GM23338 (cell line): Measurements from ENCODE around the gene TAF1B. TPM values are rescaled to one million over a fixed set of nuclear protein-coding genes. Genes with fewer than 3 reads are reported as not detected.

Source experiments
- ATAC-seq: fragments of 200-7000 bp; cut with Tn5 transposase; 3 replicates; pipeline ENCODE4 v1.9.1; 2020
- DNase-seq: peaks from one replicate; pipeline ENCODE4 v3.0.0-alpha.2; 2015; ENCODE audit warnings: low spot score
- H2AFZ ChIP-seq: fragments of 200-600 bp; sonication (generic); 2 replicates; pipeline ENCODE4 v1.8.0; 2016; ENCODE audit warnings: antibody characterized with exemption, mild to moderate bottlenecking, moderate library complexity
- H3F3A ChIP-seq: fragments of 200-600 bp; sonication (generic); replicated peaks from 2 replicates; pipeline ENCODE4 v1.8.0; 2017; ENCODE audit warnings: antibody characterized with exemption, mixed run types, low read depth
- H3K27ac ChIP-seq: fragments of 200-600 bp; sonication (generic); 2 replicates; pipeline ENCODE4 v1.6.1; 2016; ENCODE audit warnings: low read depth
- H3K27me3 ChIP-seq: fragments of 200-600 bp; sonication (generic); 2 replicates; pipeline ENCODE4 v1.8.0; 2016; ENCODE audit warnings: mild to moderate bottlenecking, mixed run types, moderate library complexity; ENCODE audit not compliant: insufficient read depth
- H3K36me3 ChIP-seq: fragments of 200-600 bp; sonication (generic); 2 replicates; pipeline ENCODE4 v1.8.0; 2016; ENCODE audit warnings: mild to moderate bottlenecking; ENCODE audit not compliant: insufficient read depth
- H3K4me1 ChIP-seq: fragments of 200-600 bp; sonication (generic); 2 replicates; pipeline ENCODE4 v1.8.0; 2016; ENCODE audit warnings: mild to moderate bottlenecking, moderate library complexity; ENCODE audit not compliant: insufficient read depth
- H3K4me2 ChIP-seq: fragments of 200-600 bp; sonication (generic); 2 replicates; pipeline ENCODE4 v1.7.1; 2017; ENCODE audit warnings: mixed run types
- H3K4me3 ChIP-seq: fragments of 200-600 bp; sonication (generic); 2 replicates; pipeline ENCODE4 v1.6.1; 2016; ENCODE audit warnings: mixed run types
- H3K79me2 ChIP-seq: fragments of 200-600 bp; sonication (generic); replicated peaks from 2 replicates; pipeline ENCODE4 v1.8.0; 2017; ENCODE audit warnings: mild to moderate bottlenecking; ENCODE audit not compliant: insufficient read depth
- H3K9me2 ChIP-seq: fragments of 200-600 bp; sonication (generic); 2 replicates; pipeline ENCODE4 v1.8.0; 2017; ENCODE audit not compliant: insufficient read depth
- H4K20me1 ChIP-seq: fragments of 200-600 bp; sonication (generic); replicated peaks from 2 replicates; pipeline ENCODE4 v1.8.0; 2017; ENCODE audit warnings: mild to moderate bottlenecking; ENCODE audit not compliant: insufficient read depth
- H3K27ac Mint-ChIP-seq: 2 replicates; pipeline ENCODE4 v1.8.0; 2020; ENCODE audit warnings: inconsistent platforms, mild to moderate bottlenecking, moderate library complexity, mixed read lengths
- H3K27me3 Mint-ChIP-seq: 3 replicates; pipeline ENCODE4 v1.8.0; 2022; ENCODE audit warnings: low read depth, mild to moderate bottlenecking, moderate library complexity, mixed read lengths, inconsistent platforms; ENCODE audit not compliant: insufficient read depth, poor library complexity
- H3K36me3 Mint-ChIP-seq: 3 replicates; pipeline ENCODE4 v1.8.0; 2021; ENCODE audit warnings: low read depth, mild to moderate bottlenecking, inconsistent platforms, moderate library complexity, mixed read lengths
- H3K4me1 Mint-ChIP-seq: 3 replicates; pipeline ENCODE4 v1.8.0; 2020; ENCODE audit warnings: mild to moderate bottlenecking, inconsistent platforms, mixed read lengths
- H3K4me3 Mint-ChIP-seq: 3 replicates; pipeline ENCODE4 v1.8.0; 2021; ENCODE audit warnings: moderate library complexity, mild to moderate bottlenecking, inconsistent platforms, mixed read lengths
- H3K9me3 Mint-ChIP-seq: 3 replicates; pipeline ENCODE4 v1.8.0; 2020; ENCODE audit warnings: moderate library complexity, mild to moderate bottlenecking, inconsistent platforms, mixed read lengths
- CREB1 ChIP-seq: fragments of 250-450 bp; sonication (Bioruptor Pico); IDR thresholded peaks from 2 replicates; pipeline ENCODE4 v1.5.0; 2020; ENCODE audit warnings: low read depth, mild to moderate bottlenecking, moderate library complexity
- EZH2 ChIP-seq: fragments of 200-600 bp; sonication (generic); IDR thresholded peaks from one replicate; pipeline ENCODE4 v1.8.0; 2017; ENCODE audit warnings: antibody characterized with exemption, mild to moderate bottlenecking, low read depth; ENCODE audit not compliant: unreplicated experiment
- EZH2phosphoT487 ChIP-seq: fragments of 200-600 bp; sonication (generic); IDR thresholded peaks from one replicate; pipeline ENCODE4 v1.8.1; 2018; ENCODE audit warnings: antibody characterized with exemption; ENCODE audit not compliant: unreplicated experiment
- ZNF114 ChIP-seq: fragments of 250-450 bp; sonication (Bioruptor Pico); IDR thresholded peaks from 2 replicates; pipeline ENCODE4 v1.5.0; 2020; ENCODE audit warnings: mild to moderate bottlenecking, moderate library complexity
- ZNF462 ChIP-seq: fragments of 250-450 bp; sonication (Bioruptor Pico); IDR thresholded peaks from 2 replicates; pipeline ENCODE4 v1.5.0; 2020; ENCODE audit warnings: mild to moderate bottlenecking, moderate library complexity
- polyA plus RNA-seq: library from polyadenylated mRNA; unstranded; fragments of >200 nt; fragmentation: Nextera tagmentation; extraction: Ambion mirVana; gene quantifications from 2 replicates; pipeline ENCODE4 v1.2.1, GENCODE V29; 2016
- total RNA-seq: library from RNA; depleted of rRNA; stranded (reverse); fragments of >200 nt; shearing (Covaris generic); gene quantifications from 2 replicates; pipeline ENCODE4 v1.2.3, GENCODE V29; 2014
- TF ChIP-seq, protein P1 (sequence below), 2 experiments: fragments of 200-600 bp in 1 of 2; sonication (generic) in 1 of 2; conservative IDR thresholded peaks; 2 replicates each; pipeline versions ENCODE4 v1.5.1 to v1.6.1; 2016 to 2017; ENCODE audit warnings: antibody characterized with exemption in 2 of 2, low read depth in 2 of 2, mild to moderate bottlenecking in 2 of 2, moderate library complexity in 1 of 2
- TF ChIP-seq, protein P2 (sequence below): IDR thresholded peaks from 2 replicates; pipeline ENCODE4 v1.6.1; 2016; ENCODE audit warnings: antibody characterized with exemption

The TAF1B gene
- total and polyA plus RNA-seq, 2 experiments from 2014 or later = 22.2 to 28.9 TPM

GRCh38 chr2:9959262-9959661, 116.0 kb downstream of the TAF1B start:
- Histone ChIP-seq H3K36me3 (no peaks in the 10 kb centered on the region), H3K27me3 (no peaks in the 10 kb centered on the region), H3F3A (no peaks in the 10 kb centered on the region), H4K20me1 (no peaks in the 10 kb centered on the region), H3K4me1 (0 out of 2 replicates have a peak, but pooled peaks cover 7% of the 10 kb centered on the region), H3K79me2 (no peaks in the 10 kb centered on the region), H3K4me2 (no peak overlapping the region), H2AFZ (no peak overlapping the region), H3K9me2 (no peaks in the 10 kb centered on the region), H3K27ac (no peak overlapping the region), H3K4me3 (no peak overlapping the region)
- Mint-ChIP-seq H3K4me1 (peaks cover 10% of the 10 kb centered on the region), H3K36me3 (no peaks in the 10 kb centered on the region), H3K4me3 (no peak overlapping the region), H3K27me3 (no peaks in the 10 kb centered on the region), H3K27ac (no peak overlapping the region), H3K9me3 (no peaks in the 10 kb centered on the region)
- no peak for TF ChIP-seq ZNF114 (CRISPR knock-in tag)
- ATAC-seq (no peak), DNase-seq (no peak)

GRCh38 chr2:9961013-9961412, 117.7 kb downstream of the TAF1B start:
- Histone ChIP-seq H3K4me2 (no peak overlapping the region), H4K20me1 (no peaks in the 10 kb centered on the region), H3F3A (no peaks in the 10 kb centered on the region), H3K27me3 (no peaks in the 10 kb centered on the region), H3K4me3 (no peak overlapping the region), H3K27ac (no peak overlapping the region), H2AFZ (no peak overlapping the region), H3K4me1 (0 out of 2 replicates have a peak, but pooled peaks cover 7% of the 10 kb centered on the region), H3K9me2 (no peaks in the 10 kb centered on the region), H3K79me2 (no peaks in the 10 kb centered on the region), H3K36me3 (no peaks in the 10 kb centered on the region)
- no peak overlapping the region for H3K27ac Mint-ChIP-seq
- ATAC-seq (no peak), DNase-seq (no peak)
- no peak overlapping the region for H3K4me3 Mint-ChIP-seq
- no peaks in the 10 kb centered on the region for H3K27me3 Mint-ChIP-seq
- TF ChIP-seq CREB1 = no peak
- TF ChIP-seq, protein P1, sequence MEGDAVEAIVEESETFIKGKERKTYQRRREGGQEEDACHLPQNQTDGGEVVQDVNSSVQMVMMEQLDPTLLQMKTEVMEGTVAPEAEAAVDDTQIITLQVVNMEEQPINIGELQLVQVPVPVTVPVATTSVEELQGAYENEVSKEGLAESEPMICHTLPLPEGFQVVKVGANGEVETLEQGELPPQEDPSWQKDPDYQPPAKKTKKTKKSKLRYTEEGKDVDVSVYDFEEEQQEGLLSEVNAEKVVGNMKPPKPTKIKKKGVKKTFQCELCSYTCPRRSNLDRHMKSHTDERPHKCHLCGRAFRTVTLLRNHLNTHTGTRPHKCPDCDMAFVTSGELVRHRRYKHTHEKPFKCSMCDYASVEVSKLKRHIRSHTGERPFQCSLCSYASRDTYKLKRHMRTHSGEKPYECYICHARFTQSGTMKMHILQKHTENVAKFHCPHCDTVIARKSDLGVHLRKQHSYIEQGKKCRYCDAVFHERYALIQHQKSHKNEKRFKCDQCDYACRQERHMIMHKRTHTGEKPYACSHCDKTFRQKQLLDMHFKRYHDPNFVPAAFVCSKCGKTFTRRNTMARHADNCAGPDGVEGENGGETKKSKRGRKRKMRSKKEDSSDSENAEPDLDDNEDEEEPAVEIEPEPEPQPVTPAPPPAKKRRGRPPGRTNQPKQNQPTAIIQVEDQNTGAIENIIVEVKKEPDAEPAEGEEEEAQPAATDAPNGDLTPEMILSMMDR (conservative IDR thresholded peaks at IDR 0.05; ENCODE audit: low read depth in 2 of 2) = no peak
- H3K9me3 Mint-ChIP-seq = no peaks in the 10 kb centered on the region
- no peaks in the 10 kb centered on the region for H3K36me3 Mint-ChIP-seq
- peaks cover 10% of the 10 kb centered on the region for H3K4me1 Mint-ChIP-seq

DNA sequence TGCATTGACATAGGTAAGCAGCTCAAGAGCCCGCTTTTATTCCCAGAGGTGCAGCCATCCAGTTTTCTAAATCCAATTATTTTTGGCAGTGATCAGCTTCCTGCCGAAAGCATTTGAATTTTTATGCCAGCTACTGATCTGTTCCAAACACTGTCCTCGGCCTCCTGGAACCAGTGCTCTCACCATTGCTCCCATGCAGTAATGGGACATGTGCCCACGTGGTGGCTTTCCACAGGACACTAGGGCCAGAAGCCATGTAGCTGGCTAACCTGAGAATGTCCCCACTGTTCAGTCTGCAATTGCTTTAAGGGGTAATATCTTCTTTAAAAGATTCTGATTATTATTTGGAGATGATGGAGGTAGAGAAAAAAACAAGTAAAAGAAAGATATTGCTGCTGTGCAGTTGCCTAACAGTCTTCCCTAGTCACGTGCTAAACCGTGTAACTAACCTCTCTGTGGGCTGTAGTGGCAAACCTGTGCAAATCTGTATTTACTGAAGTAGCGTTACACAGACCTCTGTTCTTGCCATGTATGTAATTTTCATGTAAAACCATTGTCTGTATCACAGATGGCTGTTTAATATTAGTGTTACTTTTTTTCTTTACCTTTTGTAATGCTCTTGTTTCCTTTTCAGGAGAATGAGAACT, 121.2 kb downstream of the TAF1B start:
- Mint-ChIP-seq H3K4me1 (peaks cover 2% of the 10 kb centered on the region; the same call in 2 of the 3 replicates), H3K4me3 (no peak overlapping the region), H3K27me3 (no peaks in the 10 kb centered on the region), H3K36me3 (no peaks in the 10 kb centered on the region), H3K9me3 (no peaks in the 10 kb centered on the region), H3K27ac (no peak overlapping the region)
- DNase-seq (no peak), ATAC-seq (no peak)
- Histone ChIP-seq H3K9me2 (no peaks in the 10 kb centered on the region), H3K4me3 (no peak overlapping the region), H3K4me2 (no peak overlapping the region), H3K27ac (no peak overlapping the region), H3K4me1 (no peaks in the 10 kb centered on the region), H4K20me1 (no peaks in the 10 kb centered on the region), H3K36me3 (no peaks in the 10 kb centered on the region), H3F3A (no peaks in the 10 kb centered on the region), H3K27me3 (no peaks in the 10 kb centered on the region), H3K79me2 (no peaks in the 10 kb centered on the region), H2AFZ (no peak overlapping the region)
- TF ChIP-seq CREB1 = no peak
- no peak for TF ChIP-seq ZNF462
- no peak for TF ChIP-seq EZH2phosphoT487
- TF ChIP-seq, protein P2, sequence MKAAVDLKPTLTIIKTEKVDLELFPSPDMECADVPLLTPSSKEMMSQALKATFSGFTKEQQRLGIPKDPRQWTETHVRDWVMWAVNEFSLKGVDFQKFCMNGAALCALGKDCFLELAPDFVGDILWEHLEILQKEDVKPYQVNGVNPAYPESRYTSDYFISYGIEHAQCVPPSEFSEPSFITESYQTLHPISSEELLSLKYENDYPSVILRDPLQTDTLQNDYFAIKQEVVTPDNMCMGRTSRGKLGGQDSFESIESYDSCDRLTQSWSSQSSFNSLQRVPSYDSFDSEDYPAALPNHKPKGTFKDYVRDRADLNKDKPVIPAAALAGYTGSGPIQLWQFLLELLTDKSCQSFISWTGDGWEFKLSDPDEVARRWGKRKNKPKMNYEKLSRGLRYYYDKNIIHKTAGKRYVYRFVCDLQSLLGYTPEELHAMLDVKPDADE = no peak
- TF ChIP-seq EZH2 = no peak
